HL-60 (cell line): ENCODE data around the gene DHRSX.

Experiments used
- DNase-seq, 2 experiments: peaks; one replicate each; pipeline ENCODE4 v3.0.0-alpha.2; 2010 to 2020; ENCODE audit warnings: low read depth in 1 of 2, low spot score in 1 of 2
- H3K27ac ChIP-seq: fragments of 250-450 bp; sonication (Bioruptor Pico); replicated peaks from 2 replicates; pipeline ENCODE4 v1.5.1; 2020; ENCODE audit warnings: mild to moderate bottlenecking, moderate library complexity
- H3K27me3 ChIP-seq: fragments of 250-450 bp; sonication (Bioruptor Pico); 2 replicates; pipeline ENCODE4 v1.5.1; 2021; ENCODE audit warnings: mild to moderate bottlenecking, moderate library complexity; ENCODE audit not compliant: insufficient read depth, poor library complexity, severe bottlenecking
- H3K4me3 ChIP-seq: replicated peaks from 2 replicates; pipeline ENCODE4 v1.5.1; 2011; ENCODE audit warnings: mild to moderate bottlenecking, control low read depth, low read length; ENCODE audit not compliant: insufficient read depth
- GABPA ChIP-seq: IDR thresholded peaks from 2 replicates; pipeline ENCODE4 v1.6.1; 2012; ENCODE audit warnings: low read depth
- POLR2AphosphoS5 ChIP-seq: IDR thresholded peaks from 2 replicates; pipeline ENCODE4 v1.6.1; 2012; ENCODE audit warnings: low read depth
- SPI1 ChIP-seq: IDR thresholded peaks from 2 replicates; pipeline ENCODE4 v1.6.1; 2012; ENCODE audit warnings: low read depth, mild to moderate bottlenecking, borderline replicate concordance
- TF ChIP-seq, protein P1 (sequence below): IDR thresholded peaks from 2 replicates; pipeline ENCODE4 v1.6.1; 2012; ENCODE audit warnings: low read depth; ENCODE audit not compliant: insufficient replicate concordance
- TF ChIP-seq, protein P2 (sequence below): IDR thresholded peaks from one replicate; pipeline ENCODE4 v1.5.1; 2011; ENCODE audit warnings: low read length, control low read depth, inconsistent platforms; ENCODE audit not compliant: insufficient read depth

The DHRSX gene

DNA sequence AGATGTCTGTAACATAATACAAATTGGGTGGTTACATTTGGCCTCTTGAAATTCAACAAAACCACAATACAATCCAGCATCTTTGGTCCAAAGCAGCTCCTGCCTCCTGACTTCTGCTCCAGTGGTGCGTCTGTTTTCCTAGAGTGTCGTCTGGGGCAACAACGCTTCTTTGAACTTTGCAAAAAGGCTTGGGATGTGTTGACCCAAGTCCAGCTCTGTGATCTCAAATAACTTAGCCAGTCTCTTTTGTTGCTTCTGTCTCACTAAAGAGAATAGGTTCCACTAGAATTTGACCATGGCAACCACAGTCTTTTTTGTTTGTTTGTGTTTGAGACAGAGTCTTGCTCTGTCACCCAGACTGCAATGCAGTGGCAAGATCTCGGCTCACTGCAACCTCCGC is 324.0 kb downstream of the DHRSX start:
- Histone ChIP-seq H3K4me3 (no peak overlapping the region), H3K27ac (no peak overlapping the region), H3K27me3 (no peaks in the 10 kb centered on the region)
- TF ChIP-seq, protein P1, sequence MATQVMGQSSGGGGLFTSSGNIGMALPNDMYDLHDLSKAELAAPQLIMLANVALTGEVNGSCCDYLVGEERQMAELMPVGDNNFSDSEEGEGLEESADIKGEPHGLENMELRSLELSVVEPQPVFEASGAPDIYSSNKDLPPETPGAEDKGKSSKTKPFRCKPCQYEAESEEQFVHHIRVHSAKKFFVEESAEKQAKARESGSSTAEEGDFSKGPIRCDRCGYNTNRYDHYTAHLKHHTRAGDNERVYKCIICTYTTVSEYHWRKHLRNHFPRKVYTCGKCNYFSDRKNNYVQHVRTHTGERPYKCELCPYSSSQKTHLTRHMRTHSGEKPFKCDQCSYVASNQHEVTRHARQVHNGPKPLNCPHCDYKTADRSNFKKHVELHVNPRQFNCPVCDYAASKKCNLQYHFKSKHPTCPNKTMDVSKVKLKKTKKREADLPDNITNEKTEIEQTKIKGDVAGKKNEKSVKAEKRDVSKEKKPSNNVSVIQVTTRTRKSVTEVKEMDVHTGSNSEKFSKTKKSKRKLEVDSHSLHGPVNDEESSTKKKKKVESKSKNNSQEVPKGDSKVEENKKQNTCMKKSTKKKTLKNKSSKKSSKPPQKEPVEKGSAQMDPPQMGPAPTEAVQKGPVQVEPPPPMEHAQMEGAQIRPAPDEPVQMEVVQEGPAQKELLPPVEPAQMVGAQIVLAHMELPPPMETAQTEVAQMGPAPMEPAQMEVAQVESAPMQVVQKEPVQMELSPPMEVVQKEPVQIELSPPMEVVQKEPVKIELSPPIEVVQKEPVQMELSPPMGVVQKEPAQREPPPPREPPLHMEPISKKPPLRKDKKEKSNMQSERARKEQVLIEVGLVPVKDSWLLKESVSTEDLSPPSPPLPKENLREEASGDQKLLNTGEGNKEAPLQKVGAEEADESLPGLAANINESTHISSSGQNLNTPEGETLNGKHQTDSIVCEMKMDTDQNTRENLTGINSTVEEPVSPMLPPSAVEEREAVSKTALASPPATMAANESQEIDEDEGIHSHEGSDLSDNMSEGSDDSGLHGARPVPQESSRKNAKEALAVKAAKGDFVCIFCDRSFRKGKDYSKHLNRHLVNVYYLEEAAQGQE: no peak
- no peak for TF ChIP-seq POLR2AphosphoS5
- TF ChIP-seq GABPA: no peak
- no peak for DNase-seq

DNA sequence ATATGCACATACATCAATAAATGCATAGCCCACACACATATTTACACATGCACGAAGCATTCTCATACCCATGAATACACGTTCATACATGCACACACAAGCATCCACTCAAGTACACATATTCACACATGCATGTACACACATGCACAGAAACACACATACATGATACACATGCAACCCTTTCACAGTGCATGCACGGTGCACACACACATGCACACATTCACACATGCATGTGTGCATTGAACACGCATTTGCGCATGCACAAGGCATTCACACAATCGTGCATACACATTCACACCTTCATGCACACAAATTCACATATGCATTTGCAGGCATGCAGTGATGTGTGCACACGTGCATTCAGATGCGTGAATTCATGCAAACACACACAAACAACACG is 324.5 kb downstream of the DHRSX start:
- no peak for TF ChIP-seq SPI1
- no peak for TF ChIP-seq GABPA
- TF ChIP-seq, protein P2, sequence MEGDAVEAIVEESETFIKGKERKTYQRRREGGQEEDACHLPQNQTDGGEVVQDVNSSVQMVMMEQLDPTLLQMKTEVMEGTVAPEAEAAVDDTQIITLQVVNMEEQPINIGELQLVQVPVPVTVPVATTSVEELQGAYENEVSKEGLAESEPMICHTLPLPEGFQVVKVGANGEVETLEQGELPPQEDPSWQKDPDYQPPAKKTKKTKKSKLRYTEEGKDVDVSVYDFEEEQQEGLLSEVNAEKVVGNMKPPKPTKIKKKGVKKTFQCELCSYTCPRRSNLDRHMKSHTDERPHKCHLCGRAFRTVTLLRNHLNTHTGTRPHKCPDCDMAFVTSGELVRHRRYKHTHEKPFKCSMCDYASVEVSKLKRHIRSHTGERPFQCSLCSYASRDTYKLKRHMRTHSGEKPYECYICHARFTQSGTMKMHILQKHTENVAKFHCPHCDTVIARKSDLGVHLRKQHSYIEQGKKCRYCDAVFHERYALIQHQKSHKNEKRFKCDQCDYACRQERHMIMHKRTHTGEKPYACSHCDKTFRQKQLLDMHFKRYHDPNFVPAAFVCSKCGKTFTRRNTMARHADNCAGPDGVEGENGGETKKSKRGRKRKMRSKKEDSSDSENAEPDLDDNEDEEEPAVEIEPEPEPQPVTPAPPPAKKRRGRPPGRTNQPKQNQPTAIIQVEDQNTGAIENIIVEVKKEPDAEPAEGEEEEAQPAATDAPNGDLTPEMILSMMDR: no peak
- no peak for TF ChIP-seq POLR2AphosphoS5
- TF ChIP-seq, protein P1: no peak
- no peak overlapping the region for H3K4me3 ChIP-seq
- H3K27ac ChIP-seq: no peak overlapping the region
- no peak for DNase-seq
- no peaks in the 10 kb centered on the region for H3K27me3 ChIP-seq

DNA sequence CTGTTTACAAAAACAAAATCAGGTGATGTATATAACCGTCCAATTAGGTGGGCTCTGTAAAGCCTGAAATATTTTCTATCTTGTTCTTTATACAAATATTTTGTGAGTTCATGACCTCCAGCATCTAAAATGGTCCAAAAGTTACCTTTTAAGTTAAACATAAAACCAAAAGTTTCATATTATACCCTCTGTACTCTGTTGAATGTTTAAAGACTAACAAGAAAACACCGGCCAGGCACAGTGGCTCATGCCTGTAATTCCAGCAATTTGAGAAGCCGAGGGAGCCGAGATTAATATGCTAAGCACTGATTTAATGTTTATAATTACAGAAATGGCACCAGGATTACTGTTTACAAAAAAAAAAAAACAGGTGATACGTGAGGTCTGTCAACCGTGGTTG is 328.4 kb downstream of the DHRSX start:
- H3K27me3 ChIP-seq: no peaks in the 10 kb centered on the region
- no peak overlapping the region for H3K4me3 ChIP-seq
- H3K27ac ChIP-seq: no peak overlapping the region
- no peak for DNase-seq
- TF ChIP-seq POLR2AphosphoS5 (no peak), GABPA (no peak)
- TF ChIP-seq, protein P2: no peak
